GM19395 (cell line): ENCODE results near the gene SLC48A1.

Experiments
- ATAC-seq: cut with Tn5 transposase; IDR thresholded peaks from one replicate; pipeline ENCODE4 v1.9.1; 2021; ENCODE audit warnings: mild to moderate bottlenecking, moderate library complexity; ENCODE audit not compliant: unreplicated experiment

Gene SLC48A1

DNA sequence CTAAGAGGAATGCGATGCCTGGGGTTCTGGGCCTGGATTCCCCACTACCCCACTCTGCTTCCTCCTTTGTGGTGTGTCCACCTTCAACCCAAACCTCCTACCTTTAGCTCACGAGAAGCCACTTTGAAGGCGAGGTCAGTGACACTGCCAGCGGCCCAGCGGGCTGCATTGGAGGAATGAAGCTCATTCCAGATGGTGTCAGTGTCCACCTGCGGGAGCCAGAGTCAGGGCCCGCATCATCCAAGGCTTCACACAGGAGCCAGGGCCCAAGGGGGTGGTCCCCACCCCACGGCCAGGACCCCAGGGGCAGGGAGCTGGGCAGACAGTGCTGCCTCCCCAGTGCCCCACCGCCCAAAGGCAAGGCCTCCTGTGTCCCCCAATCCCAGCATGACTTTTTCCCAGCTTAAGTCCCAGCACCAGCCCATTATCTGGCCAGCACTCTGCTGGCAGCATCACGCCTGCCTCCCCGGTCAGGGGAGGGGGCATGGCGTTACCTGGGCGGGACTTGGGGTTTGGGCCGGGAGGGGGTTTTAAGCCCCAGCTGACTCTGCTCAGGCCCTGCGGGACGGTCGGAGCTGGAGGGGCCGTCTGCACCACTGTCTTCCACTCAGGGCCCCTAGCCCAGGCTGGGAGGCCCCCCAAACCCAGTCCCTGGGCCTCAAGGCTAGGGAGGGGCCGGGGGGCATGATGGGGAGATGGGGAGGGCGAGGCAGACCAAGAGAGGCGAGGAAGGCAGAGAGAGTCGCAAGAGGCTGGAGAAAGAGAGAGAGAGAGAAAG lies 16.9 kb downstream of the SLC48A1 start:
- no peak for ATAC-seq

DNA sequence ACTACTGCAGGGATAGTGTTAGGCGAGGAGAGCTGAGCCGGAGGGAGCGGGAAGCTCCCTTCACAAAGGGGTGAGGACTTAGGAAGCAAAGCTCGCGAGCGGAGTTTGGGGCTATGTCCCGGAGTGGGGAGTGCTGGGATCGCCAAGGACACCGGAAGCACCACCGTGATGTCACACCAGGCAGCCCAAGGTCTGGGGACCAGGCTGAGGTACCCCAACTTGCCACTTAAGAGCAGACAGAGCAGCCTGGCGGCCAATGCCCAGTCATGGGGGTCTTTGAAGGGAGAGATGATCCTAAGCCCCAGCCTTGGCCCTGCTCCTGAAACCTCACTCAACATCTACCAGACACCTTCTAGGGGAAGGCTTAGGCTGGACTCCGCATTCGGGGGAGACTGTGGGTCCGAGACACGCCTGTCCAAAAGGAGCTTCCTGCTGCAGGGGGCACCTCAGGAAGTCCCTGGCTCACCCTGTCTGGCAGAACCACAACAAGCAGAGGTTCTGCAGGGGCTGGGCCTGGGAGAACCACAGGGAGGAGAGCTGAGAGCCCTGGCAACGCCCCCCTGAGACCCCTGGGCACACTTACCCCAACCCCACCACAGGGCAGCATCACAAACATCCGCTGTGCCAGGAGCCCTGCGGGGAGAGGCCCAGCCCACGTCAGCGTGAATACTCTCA lies 17.8 kb downstream of the SLC48A1 start:
- no peak for ATAC-seq

DNA sequence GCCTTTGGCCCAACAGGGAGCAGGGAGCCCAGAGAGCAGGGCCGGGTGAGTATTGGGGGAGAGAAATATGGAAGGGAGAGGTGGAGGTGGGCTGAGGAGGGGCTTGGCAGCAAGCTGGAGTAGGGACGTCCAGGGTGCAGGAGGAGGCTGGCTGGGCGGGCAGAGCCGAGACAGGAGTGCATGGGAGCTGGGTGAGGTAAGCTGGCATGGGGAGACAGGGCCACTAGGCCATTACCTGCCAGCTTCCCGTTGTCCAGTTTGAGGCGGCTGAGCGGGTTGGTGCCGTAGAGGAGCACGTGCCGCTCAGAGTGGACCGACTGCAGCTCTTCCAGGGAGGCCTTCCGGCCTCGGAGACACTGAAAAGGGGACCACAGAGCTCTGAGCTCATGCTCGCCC lies 18.3 kb downstream of the SLC48A1 start:
- no peak for ATAC-seq

DNA sequence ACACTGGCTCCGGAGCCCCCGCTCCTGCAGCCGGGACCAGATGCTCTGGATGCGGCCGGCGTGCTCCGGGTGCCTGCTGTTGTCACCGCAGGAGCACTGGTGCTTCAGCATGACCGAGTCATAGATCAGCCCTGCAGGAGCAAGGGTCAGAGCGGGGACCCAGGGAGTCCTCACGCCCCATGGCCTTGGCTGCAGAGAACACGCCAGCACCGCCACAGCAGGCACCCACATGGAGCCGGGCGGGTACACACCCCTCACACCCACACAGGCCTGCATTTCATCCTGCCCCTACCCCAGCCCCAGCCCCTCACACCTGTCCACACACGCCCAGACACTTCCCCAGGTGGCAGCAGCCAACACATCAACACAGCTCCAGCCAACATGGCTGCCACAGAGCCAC lies 18.8 kb downstream of the SLC48A1 start:
- ATAC-seq = no peak

DNA sequence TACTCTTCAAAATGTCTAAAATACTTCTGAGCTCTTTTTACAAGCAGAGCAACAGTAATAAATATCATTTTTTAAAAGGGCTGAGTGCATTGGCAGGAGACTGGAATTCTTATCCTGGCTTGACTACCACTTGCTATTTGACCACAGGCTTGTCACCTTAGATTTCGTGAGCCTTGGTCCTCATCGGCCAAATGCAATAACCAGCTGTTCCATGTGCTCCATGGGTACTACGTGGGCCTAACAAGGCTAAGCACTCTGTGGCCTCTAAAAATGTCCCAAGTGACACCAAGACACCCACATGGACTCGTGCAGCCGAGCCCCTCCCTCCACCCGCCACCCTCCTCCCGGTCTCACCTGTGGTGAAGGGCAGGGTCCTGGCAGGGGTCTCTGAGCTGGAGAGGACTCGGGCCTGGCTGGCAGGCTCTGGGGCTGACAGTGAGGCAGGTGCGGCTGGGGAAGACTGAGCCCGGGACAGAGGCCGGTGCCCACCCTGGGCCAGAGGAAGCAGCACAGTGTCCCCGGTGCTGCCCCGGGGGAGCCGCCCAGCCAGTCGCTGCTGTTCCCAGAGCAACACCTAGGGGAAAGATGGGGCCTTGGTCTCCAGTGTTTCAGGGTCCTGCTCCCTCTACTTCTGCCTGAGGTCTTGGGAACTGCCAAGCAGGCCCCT lies 20.1 kb downstream of the SLC48A1 start:
- ATAC-seq = no peak

DNA sequence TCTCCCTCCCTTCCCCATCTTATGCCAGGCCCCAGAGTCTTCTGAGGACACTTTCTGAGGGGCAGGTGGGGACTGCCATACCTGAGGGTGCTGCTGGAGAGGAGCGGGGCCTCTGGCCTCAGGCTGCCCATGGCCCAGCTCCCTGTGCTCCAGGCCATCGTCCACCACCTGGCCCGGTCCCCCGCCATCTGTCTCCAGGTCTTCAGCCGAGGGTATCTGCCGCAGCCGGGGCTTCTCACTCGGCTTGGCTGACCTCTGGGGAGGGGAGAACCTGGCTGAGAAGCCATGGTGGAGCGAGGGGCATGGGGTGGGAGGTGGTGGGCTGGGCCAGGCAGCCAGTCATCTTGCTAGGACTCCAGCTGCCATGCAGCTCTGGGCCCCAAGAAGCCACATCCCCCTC lies 21.6 kb downstream of the SLC48A1 start:
- no peak for ATAC-seq

DNA sequence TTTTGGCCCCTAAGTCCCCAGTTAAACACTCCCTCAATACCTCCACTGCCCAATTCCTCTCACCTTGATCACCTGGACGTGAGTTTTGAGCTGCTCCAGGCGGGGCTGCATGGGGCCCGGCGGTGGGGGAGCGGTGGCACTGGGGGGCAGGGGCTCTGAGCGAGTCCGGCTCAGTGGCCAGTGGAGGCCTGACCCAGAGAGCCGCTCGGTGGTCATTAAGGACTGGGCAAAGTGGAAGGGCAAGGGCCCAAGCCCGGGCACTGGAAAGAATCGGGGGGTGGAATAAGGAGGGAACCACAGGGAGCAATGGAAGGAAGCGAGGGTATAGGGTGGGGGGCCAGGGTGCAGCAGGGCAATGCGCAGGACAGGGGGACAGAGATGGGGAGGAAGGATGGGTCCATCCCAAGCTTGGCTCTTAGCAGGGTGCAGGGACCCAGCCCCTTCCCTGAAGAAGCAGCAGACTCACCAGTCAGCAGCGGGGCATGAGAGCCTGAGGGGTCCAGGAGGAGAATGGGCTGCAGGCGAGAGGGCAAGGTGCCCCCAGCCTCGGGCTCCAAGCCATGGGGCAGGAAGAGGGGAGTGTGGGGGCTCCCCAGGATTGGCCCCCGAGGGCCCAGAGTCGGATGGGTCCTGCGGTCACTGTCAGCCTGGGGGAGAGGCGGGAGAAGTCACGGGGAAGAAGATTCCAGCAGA lies 22.2 kb downstream of the SLC48A1 start:
- ATAC-seq = no peak

DNA sequence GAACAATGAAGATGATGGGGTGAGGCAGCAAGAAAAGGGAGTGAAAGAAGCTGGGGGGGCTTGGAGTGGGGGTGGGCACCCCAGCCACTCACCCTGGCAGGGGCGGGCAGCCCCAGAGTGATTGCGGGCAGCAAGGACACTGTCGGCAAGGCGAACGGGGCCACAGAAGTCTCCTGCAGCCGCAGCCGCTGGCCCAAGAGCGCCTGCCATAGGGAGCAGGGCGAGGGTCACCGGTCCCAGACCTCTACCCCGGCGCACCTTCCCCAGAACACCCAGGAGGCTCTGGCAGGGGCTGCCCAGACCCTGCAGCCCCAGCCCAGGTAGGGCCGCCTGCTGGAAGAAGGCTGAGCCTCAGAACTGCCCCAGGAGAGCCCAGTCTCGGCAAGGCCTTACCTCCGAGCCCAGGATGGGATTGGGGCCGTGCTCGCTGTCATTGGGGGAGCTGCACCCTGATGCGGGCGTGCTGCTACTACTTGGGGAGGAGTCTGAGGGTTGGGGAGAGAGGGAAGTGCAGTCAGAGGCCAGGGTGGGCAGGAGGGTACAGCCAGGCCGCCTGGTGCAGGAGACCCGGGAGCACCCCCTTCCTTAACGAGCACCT lies 22.9 kb downstream of the SLC48A1 start:
- no peak for ATAC-seq

DNA sequence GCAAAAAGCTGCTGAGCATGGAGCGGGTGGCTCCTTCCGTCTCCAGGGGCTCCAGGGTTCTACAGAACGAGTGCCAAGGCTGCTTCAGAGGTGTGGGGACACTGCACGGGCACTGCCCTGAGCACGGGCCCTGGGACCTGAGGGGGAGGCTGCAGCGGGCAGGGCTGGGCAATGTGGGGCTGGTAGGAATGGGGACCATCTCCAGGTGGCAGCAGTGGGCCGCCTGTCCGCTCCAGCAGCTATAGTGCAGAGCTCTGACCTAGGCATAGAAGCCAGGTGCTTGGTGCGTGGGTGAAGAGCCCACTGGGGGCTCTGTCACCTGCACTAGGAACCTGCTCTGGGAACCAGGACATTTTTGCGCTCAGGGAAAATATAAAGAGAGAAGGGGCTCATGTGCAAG lies 24.4 kb downstream of the SLC48A1 start:
- no peak for ATAC-seq

DNA sequence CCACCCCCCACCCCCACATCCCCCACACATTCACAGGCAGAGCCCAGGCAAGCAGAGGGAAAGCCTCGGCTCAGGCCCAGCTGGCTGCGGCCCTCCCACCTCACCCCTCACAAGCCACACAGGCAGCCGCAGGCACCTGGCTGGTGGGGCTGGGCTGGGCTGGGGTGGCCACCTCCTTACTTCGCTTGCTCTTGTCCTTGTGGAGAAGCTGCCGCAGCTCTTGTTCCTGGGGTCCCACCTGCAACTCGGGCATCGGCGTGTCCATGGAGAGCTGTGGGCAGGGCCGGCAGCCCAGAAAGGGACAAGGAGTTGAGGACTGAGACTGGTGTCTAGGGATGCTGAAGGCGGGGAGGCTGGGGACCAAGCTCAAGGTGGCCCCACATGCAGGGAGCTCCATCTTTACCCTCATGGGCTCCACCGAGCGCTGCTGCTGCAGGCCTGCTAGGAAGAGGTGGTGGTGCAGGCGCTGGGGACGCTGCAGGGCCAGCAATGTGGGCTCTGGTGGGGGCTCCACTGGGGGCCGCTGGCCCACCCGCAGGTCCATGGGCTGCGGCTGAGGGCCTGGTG lies 25.4 kb downstream of the SLC48A1 start:
- no peak for ATAC-seq

DNA sequence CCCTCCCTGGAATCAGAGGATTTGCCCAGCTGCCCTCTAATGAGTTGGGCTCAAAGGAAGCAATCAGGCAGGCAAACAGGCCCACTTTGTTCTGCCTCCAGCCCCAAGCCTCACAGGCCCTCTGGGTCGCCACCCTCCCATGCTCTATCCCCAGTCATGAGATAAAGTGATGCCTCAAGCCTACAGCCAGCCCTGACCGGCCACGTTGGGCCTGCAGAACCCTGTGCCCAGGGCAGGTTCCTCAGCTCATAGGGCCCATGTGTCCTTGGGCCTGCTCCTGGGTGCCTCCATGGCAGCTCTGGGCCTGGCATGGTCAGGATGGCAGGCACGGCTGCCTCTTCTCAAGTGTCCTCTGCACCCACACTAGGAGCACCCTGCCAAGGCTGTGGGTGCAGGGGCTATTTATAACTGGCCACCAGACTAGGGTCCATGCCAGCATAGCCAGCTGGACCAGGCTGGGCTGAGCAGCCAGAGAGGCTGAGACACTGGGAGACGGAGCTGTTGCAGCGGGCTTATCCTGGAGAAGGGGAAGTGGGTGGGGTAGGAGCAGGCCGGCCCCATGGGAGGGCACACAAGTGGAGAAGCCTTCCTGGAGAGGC lies 26.4 kb downstream of the SLC48A1 start:
- ATAC-seq = no peak

DNA sequence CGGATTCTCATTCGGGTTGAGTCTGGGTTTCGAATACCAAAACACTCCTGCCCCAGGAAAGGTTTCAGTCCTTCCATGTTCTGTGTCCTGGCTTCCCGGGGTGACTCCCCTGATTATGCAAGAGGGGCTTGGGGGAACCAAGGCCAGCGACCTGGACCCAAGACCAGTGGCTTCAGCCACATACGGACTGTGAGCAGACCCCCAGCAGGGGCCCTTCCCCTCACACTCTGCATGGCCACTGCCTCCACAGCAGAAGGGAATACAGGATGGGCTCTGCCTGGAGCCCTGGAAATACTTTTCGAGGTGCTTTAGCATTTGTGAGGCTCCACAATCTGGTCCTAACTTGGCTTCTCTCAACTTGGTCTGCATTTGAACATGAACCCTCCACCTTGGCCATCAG lies 27.5 kb downstream of the SLC48A1 start:
- no peak for ATAC-seq

DNA sequence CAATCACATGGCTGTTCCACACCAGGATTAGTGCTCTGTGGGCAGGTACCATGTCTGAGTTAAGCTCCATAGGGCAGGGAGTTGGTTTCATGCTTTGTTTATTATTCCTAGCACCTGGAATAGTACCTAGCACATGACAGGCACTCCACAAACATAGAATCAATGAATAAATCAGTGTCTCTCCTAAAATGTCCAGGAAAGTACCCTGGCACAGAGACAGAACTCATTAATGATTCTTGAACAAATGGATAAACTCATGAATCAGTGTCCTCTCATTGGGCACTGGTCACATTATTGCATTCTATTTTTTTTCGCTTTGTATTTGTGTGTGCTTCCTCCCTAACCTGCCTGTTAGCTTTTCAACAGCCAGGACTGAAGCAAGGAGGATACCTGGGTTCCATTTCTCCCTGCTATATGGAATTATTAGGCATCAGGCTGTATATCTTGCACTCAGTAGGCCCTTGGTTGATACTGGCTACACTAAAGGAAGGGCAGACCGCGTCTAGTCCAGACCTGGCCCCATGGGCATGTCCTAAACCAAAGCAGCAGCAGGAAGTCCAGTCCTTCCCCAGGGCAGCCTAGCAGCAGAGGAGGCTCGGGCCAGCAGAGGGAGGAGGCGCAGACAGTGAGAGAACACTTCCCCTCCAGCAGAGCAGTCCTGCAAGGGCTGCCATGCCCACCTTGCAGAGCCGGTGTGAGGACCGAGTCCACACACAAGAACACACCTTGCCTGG lies 28.3 kb downstream of the SLC48A1 start:
- ATAC-seq = no peak

DNA sequence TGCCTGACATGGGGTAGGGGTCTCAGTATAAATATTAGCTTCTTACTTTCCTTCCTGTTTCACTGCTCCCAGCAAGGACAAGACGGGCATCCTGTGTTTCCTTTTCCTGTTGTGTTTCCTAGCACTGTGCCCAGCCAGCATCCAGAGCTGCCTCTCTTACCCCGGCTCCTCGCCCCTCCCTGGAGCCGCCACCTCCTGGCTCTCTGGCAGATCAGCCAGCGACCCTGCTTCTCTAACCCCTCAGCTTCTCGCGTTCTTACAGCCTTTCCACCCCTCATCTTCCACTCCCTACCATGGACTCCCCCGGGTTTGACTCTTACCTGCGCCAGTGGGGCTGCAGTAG lies 28.8 kb downstream of the SLC48A1 start:
- no peak for ATAC-seq

DNA sequence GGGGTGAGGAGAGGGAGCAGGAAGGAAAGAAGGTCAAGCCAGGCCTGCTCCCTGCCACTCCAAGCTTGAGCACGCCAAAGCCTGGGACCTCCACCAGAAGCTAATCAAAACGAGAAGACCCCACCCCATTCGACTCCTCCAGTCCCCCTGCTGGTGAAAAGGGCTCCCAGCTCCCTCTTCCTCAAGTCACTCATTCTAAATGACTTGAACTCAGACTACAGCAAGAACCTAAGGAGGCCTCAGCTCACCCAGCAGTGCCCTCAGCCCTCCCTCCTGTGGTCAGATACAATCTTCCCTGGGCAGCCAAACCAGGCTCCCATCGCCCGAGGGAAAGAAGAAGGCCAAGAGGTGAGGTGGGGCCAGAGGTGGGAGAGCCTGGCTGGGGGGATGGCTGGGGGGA lies 29.3 kb downstream of the SLC48A1 start:
- no peak for ATAC-seq

DNA sequence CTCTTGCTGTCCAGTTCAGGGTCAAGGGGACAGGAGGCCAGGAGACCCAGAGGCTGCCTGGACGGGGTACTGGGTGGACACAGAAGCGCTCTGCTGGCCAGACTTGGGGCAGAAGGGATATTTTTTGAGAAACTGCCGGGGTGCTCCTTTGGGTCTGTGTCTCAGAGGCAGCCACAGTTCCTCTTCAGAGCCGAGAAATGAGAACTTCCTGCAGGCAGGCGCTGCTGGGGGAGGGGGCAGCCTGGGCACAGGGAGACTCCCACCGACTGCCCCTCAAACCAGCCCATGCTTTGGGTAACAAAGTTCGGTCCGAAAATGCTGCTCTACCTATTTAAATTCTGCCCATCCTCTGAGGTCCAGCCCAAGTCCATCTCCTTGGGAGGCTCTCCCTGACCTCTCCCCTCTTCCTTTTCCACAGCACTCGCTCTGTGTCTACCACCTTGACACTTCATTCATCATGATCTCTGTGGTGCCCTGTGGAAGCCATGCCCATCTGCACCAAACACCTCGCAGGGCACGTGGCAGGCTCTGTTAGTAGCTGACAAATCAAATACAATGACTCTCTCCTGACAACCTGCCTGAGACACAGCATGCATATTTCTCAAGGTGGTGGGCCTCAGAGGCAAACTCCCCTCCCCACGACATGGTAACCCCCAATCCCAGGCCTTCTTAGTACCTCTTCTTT lies 30.3 kb downstream of the SLC48A1 start:
- ATAC-seq = no peak

DNA sequence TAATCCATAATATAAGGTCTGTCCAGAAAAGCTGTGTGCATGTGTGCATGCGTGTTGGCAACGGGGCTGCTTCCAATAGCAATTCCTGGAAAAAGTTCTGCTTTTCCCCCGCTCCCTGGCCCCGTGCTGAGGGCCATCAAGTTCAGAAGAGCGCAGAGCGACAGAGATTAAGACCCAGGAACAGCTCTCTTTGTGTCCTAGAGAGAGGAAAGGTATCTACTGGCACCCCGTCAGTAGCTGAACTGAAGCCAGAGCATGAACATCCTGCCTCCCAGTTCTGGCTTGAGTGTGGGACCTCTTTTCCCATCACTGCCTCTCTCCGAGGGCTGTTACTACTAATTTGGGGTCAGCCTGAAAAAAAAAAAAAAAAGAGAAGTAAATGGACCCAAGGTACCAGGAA lies 31.1 kb downstream of the SLC48A1 start:
- no peak for ATAC-seq

DNA sequence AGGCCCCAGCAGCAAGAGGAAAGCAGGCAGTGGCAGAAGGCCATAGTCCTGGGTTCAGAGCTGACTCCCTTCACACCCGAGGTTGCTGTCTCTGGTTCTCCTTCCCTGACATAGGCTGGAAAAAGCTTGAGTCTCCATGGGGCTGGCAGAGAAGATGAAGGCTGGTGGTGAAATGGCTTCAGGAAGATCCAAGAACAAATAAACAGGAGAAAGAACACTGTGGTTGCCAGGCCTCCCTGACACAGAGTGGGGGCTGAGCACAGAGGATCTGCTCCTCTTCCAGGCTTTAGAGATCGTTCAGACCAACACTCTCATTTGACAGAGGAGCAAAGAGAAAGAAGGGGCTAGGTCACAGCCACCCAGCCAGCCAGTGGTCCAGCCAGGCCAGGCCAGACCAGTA lies 32.4 kb downstream of the SLC48A1 start:
- no peak for ATAC-seq

DNA sequence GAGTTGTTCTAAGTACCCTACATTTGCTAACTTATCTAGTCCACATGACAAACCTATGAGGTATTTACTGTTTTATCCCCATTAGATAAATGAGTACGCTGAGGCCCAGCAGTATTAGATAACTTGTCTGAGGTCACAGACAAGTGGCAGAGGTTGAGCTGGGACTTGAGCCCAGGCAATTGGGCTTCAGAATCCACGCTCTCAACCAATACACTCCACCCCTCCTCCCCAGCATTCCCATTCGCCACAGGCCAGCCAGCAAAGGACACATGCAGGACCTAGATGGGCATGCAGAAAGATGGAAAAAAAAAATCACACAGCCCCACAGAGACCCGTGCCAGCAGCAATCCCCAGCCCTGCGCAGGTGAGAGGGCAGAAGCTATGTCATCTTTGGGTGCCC lies 34.3 kb downstream of the SLC48A1 start:
- ATAC-seq = no peak
